HL-60 (cell line): ENCODE results near the gene CALHM6.

ENCODE experiments used
- DNase-seq, 2 experiments: peaks; one replicate each; pipeline ENCODE4 v3.0.0-alpha.2; 2010 to 2020; ENCODE audit warnings: low read depth in 1 of 2, low spot score in 1 of 2
- H3K27ac ChIP-seq: fragments of 250-450 bp; sonication (Bioruptor Pico); replicated peaks from 2 replicates; pipeline ENCODE4 v1.5.1; 2020; ENCODE audit warnings: mild to moderate bottlenecking, moderate library complexity
- H3K27me3 ChIP-seq: fragments of 250-450 bp; sonication (Bioruptor Pico); 2 replicates; pipeline ENCODE4 v1.5.1; 2021; ENCODE audit warnings: mild to moderate bottlenecking, moderate library complexity; ENCODE audit not compliant: insufficient read depth, poor library complexity, severe bottlenecking
- H3K4me3 ChIP-seq: replicated peaks from 2 replicates; pipeline ENCODE4 v1.5.1; 2011; ENCODE audit warnings: mild to moderate bottlenecking, control low read depth, low read length; ENCODE audit not compliant: insufficient read depth
- GABPA ChIP-seq: IDR thresholded peaks from 2 replicates; pipeline ENCODE4 v1.6.1; 2012; ENCODE audit warnings: low read depth
- POLR2AphosphoS5 ChIP-seq: IDR thresholded peaks from 2 replicates; pipeline ENCODE4 v1.6.1; 2012; ENCODE audit warnings: low read depth
- REST ChIP-seq: IDR thresholded peaks from 2 replicates; pipeline ENCODE4 v1.6.1; 2012; ENCODE audit warnings: low read depth; ENCODE audit not compliant: insufficient replicate concordance
- SPI1 ChIP-seq: IDR thresholded peaks from 2 replicates; pipeline ENCODE4 v1.6.1; 2012; ENCODE audit warnings: low read depth, mild to moderate bottlenecking, borderline replicate concordance
- TF ChIP-seq, protein P1 (sequence below): IDR thresholded peaks from one replicate; pipeline ENCODE4 v1.5.1; 2011; ENCODE audit warnings: low read length, control low read depth, inconsistent platforms; ENCODE audit not compliant: insufficient read depth

CALHM6 gene

DNA sequence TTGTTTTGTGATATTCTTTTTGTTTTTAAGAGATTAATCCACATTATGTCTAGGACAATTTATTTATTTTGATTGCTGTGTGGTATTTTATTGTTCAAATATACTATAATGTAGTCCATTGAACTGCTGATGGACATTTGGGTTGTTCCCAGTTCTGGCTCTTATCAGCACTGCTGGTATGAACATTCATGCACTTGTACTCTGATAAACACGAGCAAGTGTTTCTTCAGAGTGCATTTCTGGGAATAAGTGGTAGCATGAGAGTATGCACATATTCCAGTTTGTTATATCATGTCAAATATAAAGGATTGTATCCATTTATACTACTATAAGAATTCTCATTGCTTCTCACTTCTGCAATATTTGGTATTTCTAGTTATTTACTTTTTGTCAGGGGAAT, 7.1 kb downstream of the CALHM6 start:
- no peaks in the 10 kb centered on the region for H3K27me3 ChIP-seq
- no peak overlapping the region for H3K27ac ChIP-seq
- no peak for DNase-seq
- H3K4me3 ChIP-seq: no peak overlapping the region
- TF ChIP-seq POLR2AphosphoS5: no peak
- TF ChIP-seq, protein P1, sequence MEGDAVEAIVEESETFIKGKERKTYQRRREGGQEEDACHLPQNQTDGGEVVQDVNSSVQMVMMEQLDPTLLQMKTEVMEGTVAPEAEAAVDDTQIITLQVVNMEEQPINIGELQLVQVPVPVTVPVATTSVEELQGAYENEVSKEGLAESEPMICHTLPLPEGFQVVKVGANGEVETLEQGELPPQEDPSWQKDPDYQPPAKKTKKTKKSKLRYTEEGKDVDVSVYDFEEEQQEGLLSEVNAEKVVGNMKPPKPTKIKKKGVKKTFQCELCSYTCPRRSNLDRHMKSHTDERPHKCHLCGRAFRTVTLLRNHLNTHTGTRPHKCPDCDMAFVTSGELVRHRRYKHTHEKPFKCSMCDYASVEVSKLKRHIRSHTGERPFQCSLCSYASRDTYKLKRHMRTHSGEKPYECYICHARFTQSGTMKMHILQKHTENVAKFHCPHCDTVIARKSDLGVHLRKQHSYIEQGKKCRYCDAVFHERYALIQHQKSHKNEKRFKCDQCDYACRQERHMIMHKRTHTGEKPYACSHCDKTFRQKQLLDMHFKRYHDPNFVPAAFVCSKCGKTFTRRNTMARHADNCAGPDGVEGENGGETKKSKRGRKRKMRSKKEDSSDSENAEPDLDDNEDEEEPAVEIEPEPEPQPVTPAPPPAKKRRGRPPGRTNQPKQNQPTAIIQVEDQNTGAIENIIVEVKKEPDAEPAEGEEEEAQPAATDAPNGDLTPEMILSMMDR: no peak
- no peak for TF ChIP-seq SPI1
- TF ChIP-seq GABPA: no peak
- no peak for TF ChIP-seq REST

GRCh38 chr6:116471531-116471930, 10.4 kb downstream of the CALHM6 start:
- no peak for TF ChIP-seq SPI1
- TF ChIP-seq, protein P1: no peak
- no peak for TF ChIP-seq POLR2AphosphoS5
- no peak for TF ChIP-seq GABPA
- TF ChIP-seq REST: no peak
- no peak for DNase-seq
- Histone ChIP-seq H3K27me3 (no peaks in the 10 kb centered on the region), H3K4me3 (no peak overlapping the region), H3K27ac (no peak overlapping the region)

GRCh38 chr6:116472706-116473105, 11.5 kb downstream of the CALHM6 start:
- TF ChIP-seq POLR2AphosphoS5: no peak
- TF ChIP-seq, protein P1: no peak
- TF ChIP-seq GABPA: no peak
- no peak for TF ChIP-seq SPI1
- TF ChIP-seq REST: no peak
- Histone ChIP-seq H3K4me3 (no peak overlapping the region), H3K27me3 (no peaks in the 10 kb centered on the region), H3K27ac (no peak overlapping the region)
- no peak for DNase-seq
